HEK293 (cell line): ENCODE results near the gene GIPC2.
"Not testable (repeated sequence)": the region's sequence is repeated elsewhere in the genome, so short reads cannot be mapped to it uniquely, and the experiment has no call there.

ENCODE experiments used
- CTCF ChIA-PET: fragments of 350-600 bp; formaldehyde crosslinking; extraction: SDS; loops from one replicate; lab custom pipeline; 2021; ENCODE audit warnings: antibody characterized with exemption; lab: Yijun Ruan, JAX
- POLR2A ChIA-PET: fragments of 300-600 bp; formaldehyde crosslinking; extraction: SDS; loops from one replicate; lab custom pipeline; 2020; ENCODE audit warnings: antibody characterized with exemption, inconsistent platforms; lab: Yijun Ruan, JAX
- H3K27ac ChIP-seq: fragments of 200-500 bp; sonication (Bioruptor generic); 2 replicates; pipeline ENCODE4 v1.5.1; 2014; ENCODE audit warnings: low read depth, low read length, control low read depth, inconsistent platforms; ENCODE audit errors: extremely low read depth
- H3K36me3 ChIP-seq, 2 experiments: fragments of 200-500 bp in 1 of 2; sonication (Bioruptor generic) in 1 of 2; 1 replicate in 1 of 2; 2 replicates in 1 of 2; pipeline ENCODE4 v1.5.1; 2014 to 2017; ENCODE audit warnings: inconsistent platforms in 2 of 2, low read length in 2 of 2; ENCODE audit not compliant: control insufficient read depth in 2 of 2, insufficient read depth in 1 of 2
- H3K4me1 ChIP-seq: fragments of 200-500 bp; sonication (Bioruptor generic); 2 replicates; pipeline ENCODE4 v1.5.1; 2014; ENCODE audit warnings: mild to moderate bottlenecking, low read length, inconsistent platforms; ENCODE audit not compliant: control insufficient read depth, insufficient read depth
- H3K4me3 ChIP-seq: 2 replicates; pipeline ENCODE4 v1.5.1; 2011; ENCODE audit warnings: low read depth, mild to moderate bottlenecking, control low read depth, low read length, moderate library complexity
- H3K9me3 ChIP-seq: fragments of 200-500 bp; sonication (Bioruptor generic); 2 replicates; pipeline ENCODE4 v1.5.1; 2014; ENCODE audit warnings: low read depth, low read length, inconsistent platforms; ENCODE audit not compliant: control insufficient read depth, insufficient read depth
- GFI1B ChIP-seq: fragments of 450-650 bp; formaldehyde crosslinking; IDR thresholded peaks from 2 replicates; pipeline ENCODE4 v1.5.1; 2016; ENCODE audit warnings: missing biosample characterization, missing genetic modification characterization
- KLF16 ChIP-seq: fragments of 450-650 bp; formaldehyde crosslinking; IDR thresholded peaks from 2 replicates; pipeline ENCODE4 v1.5.1; 2017; ENCODE audit warnings: missing biosample characterization, missing genetic modification characterization
- ZBTB21 ChIP-seq: fragments of 450-650 bp; formaldehyde crosslinking; IDR thresholded peaks from 2 replicates; pipeline ENCODE4 v1.5.1; 2017; ENCODE audit warnings: missing biosample characterization, missing genetic modification characterization
- ZFP3 ChIP-seq: fragments of 450-650 bp; formaldehyde crosslinking; IDR thresholded peaks from 2 replicates; pipeline ENCODE4 v1.5.1; 2016; ENCODE audit warnings: low read depth, missing biosample characterization, missing genetic modification characterization
- ZFP69B ChIP-seq: fragments of 450-650 bp; formaldehyde crosslinking; IDR thresholded peaks from 2 replicates; pipeline ENCODE4 v1.5.1; 2016; ENCODE audit warnings: missing biosample characterization, missing genetic modification characterization
- ZNF146 ChIP-seq: fragments of 450-650 bp; formaldehyde crosslinking; IDR thresholded peaks from 2 replicates; pipeline ENCODE4 v1.5.1; 2016; ENCODE audit warnings: missing biosample characterization, missing genetic modification characterization
- ZNF148 ChIP-seq: fragments of 450-650 bp; formaldehyde crosslinking; IDR thresholded peaks from 2 replicates; pipeline ENCODE4 v1.5.0; 2017; ENCODE audit warnings: missing biosample characterization, missing genetic modification characterization, borderline replicate concordance
- ZNF202 ChIP-seq: fragments of 450-650 bp; formaldehyde crosslinking; IDR thresholded peaks from 2 replicates; pipeline ENCODE4 v1.5.1; 2016; ENCODE audit warnings: missing biosample characterization, missing genetic modification characterization, borderline replicate concordance
- ZNF211 ChIP-seq: fragments of 450-650 bp; formaldehyde crosslinking; IDR thresholded peaks from 2 replicates; pipeline ENCODE4 v1.5.1; 2016; ENCODE audit warnings: low read depth, missing biosample characterization, missing genetic modification characterization
- ZNF280D ChIP-seq: fragments of 450-650 bp; formaldehyde crosslinking; IDR thresholded peaks from 2 replicates; pipeline ENCODE4 v1.5.1; 2016; ENCODE audit warnings: missing biosample characterization, missing genetic modification characterization
- ZNF48 ChIP-seq: fragments of 450-650 bp; formaldehyde crosslinking; IDR thresholded peaks from 2 replicates; pipeline ENCODE4 v1.5.1; 2016; ENCODE audit warnings: missing biosample characterization, missing genetic modification characterization
- ZNF548 ChIP-seq: fragments of 450-650 bp; formaldehyde crosslinking; IDR thresholded peaks from 2 replicates; pipeline ENCODE4 v1.5.1; 2016; ENCODE audit warnings: missing biosample characterization, missing genetic modification characterization
- ZNF580 ChIP-seq: fragments of 450-650 bp; formaldehyde crosslinking; IDR thresholded peaks from 2 replicates; pipeline ENCODE4 v1.5.1; 2016; ENCODE audit warnings: missing biosample characterization, missing genetic modification characterization
- ZNF600 ChIP-seq: fragments of 450-650 bp; formaldehyde crosslinking; IDR thresholded peaks from 2 replicates; pipeline ENCODE4 v1.5.1; 2016; ENCODE audit warnings: missing biosample characterization, missing genetic modification characterization
- ZNF645 ChIP-seq: fragments of 450-650 bp; formaldehyde crosslinking; IDR thresholded peaks from 2 replicates; pipeline ENCODE4; 2016; ENCODE audit warnings: missing biosample characterization, missing genetic modification characterization
- ZNF664 ChIP-seq: fragments of 450-650 bp; formaldehyde crosslinking; IDR thresholded peaks from 2 replicates; pipeline ENCODE4 v1.5.1; 2016; ENCODE audit warnings: missing biosample characterization, missing genetic modification characterization
- ZNF747 ChIP-seq: fragments of 450-650 bp; formaldehyde crosslinking; IDR thresholded peaks from 2 replicates; pipeline ENCODE4 v1.5.1; 2016; ENCODE audit warnings: missing biosample characterization, missing genetic modification characterization

Gene GIPC2

GRCh38 chr1:78015148-78015547 is 30.6 kb upstream of the GIPC2 start:
- CTCF ChIA-PET = interaction anchor here (0.8 kb wide), 1 partner anchor 17 kb away, joined by 3 read pairs; no protein-coding TSS in a partner anchor
- H3K4me3 ChIP-seq = no peak overlapping the region
- no peak overlapping the region for H3K27ac ChIP-seq
- no peaks in the 10 kb centered on the region for H3K4me1 ChIP-seq
- H3K36me3 ChIP-seq = peaks cover 0 to 9% of the 10 kb centered on the region in 2 experiments; a peak in 1 of 3 replicates
- TF ChIP-seq ZNF664 (tag by site-specific recombination) (0 out of 2 replicates have a peak, but pooled peaks have one; percentile 15), ZNF202 (tag by site-specific recombination) (no peak)
- POLR2A ChIA-PET = interaction anchor here (0.8 kb wide), 1 partner anchor 11 kb away, joined by 3 read pairs; no protein-coding TSS in a partner anchor
- no peaks in the 10 kb centered on the region for H3K9me3 ChIP-seq

GRCh38 chr1:78019024-78019423 is 26.7 kb upstream of the GIPC2 start:
- Histone ChIP-seq H3K27ac (no peak overlapping the region), H3K4me3 (no peak overlapping the region), H3K36me3 (peaks cover 0 to 4% of the 10 kb centered on the region in 2 experiments; a peak in 1 of 3 replicates), H3K4me1 (no peaks in the 10 kb centered on the region), H3K9me3 (no peaks in the 10 kb centered on the region)
- TF ChIP-seq ZFP3 (tag by site-specific recombination) = no peak
- TF ChIP-seq KLF16 (tag by site-specific recombination) = no peak
- no peak for TF ChIP-seq ZNF600
- no peak for TF ChIP-seq ZNF211
- no peak for TF ChIP-seq ZNF747 (tag by site-specific recombination)
- TF ChIP-seq ZNF148 (tag by site-specific recombination) = no peak
- no peak for TF ChIP-seq ZNF645
- no peak for TF ChIP-seq ZBTB21 (tag by site-specific recombination)
- no peak for TF ChIP-seq ZFP69B (tag by site-specific recombination)
- TF ChIP-seq ZNF548 (tag by site-specific recombination) = no peak
- no peak for TF ChIP-seq ZNF48 (tag by site-specific recombination)
- TF ChIP-seq GFI1B (tag by site-specific recombination) = no peak
- ChIA-PET POLR2A (interaction anchor here (0.7 to 1.1 kb wide), 2 partner anchors 14 to 36 kb away, joined by 3 to 5 read pairs; partner anchors contain the start of gene DNAJB4), CTCF (interaction anchor here (0.5 to 0.7 kb wide), 3 partner anchors 69 to 86 kb away, joined by 3 read pairs; no protein-coding TSS in a partner anchor)

- H3K9me3 ChIP-seq, H3K4me1 ChIP-seq, POLR2A ChIA-PET, CTCF ChIA-PET, H3K27ac ChIP-seq, H3K36me3 ChIP-seq, H3K4me3 ChIP-seq: not testable (repeated sequence)
- TF ChIP-seq ZNF280D (tag by site-specific recombination) = 0 out of 2 replicates have a peak, but pooled peaks have one; percentile 56
- peak; percentile 93 for TF ChIP-seq ZNF580
- TF ChIP-seq ZNF202 (tag by site-specific recombination) = 0 out of 2 replicates have a peak, but pooled peaks have one; percentile 20
- peak; percentile 95 for TF ChIP-seq ZNF146 (tag by site-specific recombination)
Observed at GRCh38 chr1:78021134-78021533, 24.6 kb upstream of the GIPC2 start.
